Measurements from ENCODE around the gene UMODL1.

UMODL1 gene

GRCh38 chr21:42101246-42101645 lies 30.1 kb downstream of the UMODL1 start:
- Histone ChIP-seq H3K27me3 (ENCODE audit: insufficient read depth, low read length) (no peaks in the 10 kb centered on the region), H3K4me2 (ENCODE audit: low read length) (no peak overlapping the region), H4K8ac (ENCODE audit: low read depth, low read length) (no peak overlapping the region), H2AFZ (ENCODE audit: insufficient read depth, low read length, poor library complexity) (no peak overlapping the region), H3K4ac (ENCODE audit: low read depth, low read length) (no peak overlapping the region), H3K23ac (ENCODE audit: low read length) (no peak overlapping the region), H3K18ac (ENCODE audit: low read length) (no peak overlapping the region), H3K79me1 (ENCODE audit: low read length) (no peaks in the 10 kb centered on the region), H4K12ac (ENCODE audit: low read depth, low read length) (no peak overlapping the region), H2BK120ac (ENCODE audit: insufficient read depth, low read length, poor library complexity) (no peak overlapping the region), H3K79me2 (ENCODE audit: control insufficient read depth, insufficient read depth, low read length, poor library complexity) (no peaks in the 10 kb centered on the region), H2BK12ac (ENCODE audit: low read length) (no peak overlapping the region), H3K27ac (ENCODE audit: low read depth, low read length) (no peak overlapping the region), H4K91ac (ENCODE audit: low read depth, low read length) (no peak overlapping the region), H3K4me1 (ENCODE audit: control insufficient read depth in 1 of 2, insufficient read depth in 2 of 2, low read length in 2 of 2) (no peaks in the 10 kb centered on the region), H2AK5ac (ENCODE audit: low read length) (no peak overlapping the region), H3K9me3 (ENCODE audit: insufficient read depth, low read depth, low read length) (no peaks in the 10 kb centered on the region), H3K14ac (ENCODE audit: low read length) (no peak overlapping the region), H3K9ac (ENCODE audit: low read length) (no peak overlapping the region), H2BK5ac (ENCODE audit: low read depth, low read length, poor library complexity) (no peak overlapping the region), H3K4me3 (ENCODE audit: low read depth, low read length) (no peak overlapping the region), H3K36me3 (ENCODE audit: control insufficient read depth in 1 of 2, insufficient read depth in 2 of 2, low read length in 2 of 2) (no peaks in the 10 kb centered on the region)
- no CpG with 5 or more reads among the region's 14 CpGs for WGBS (ENCODE audit: extremely low coverage, insufficient coverage, insufficient read length)
- no peak for DNase-seq

DNA sequence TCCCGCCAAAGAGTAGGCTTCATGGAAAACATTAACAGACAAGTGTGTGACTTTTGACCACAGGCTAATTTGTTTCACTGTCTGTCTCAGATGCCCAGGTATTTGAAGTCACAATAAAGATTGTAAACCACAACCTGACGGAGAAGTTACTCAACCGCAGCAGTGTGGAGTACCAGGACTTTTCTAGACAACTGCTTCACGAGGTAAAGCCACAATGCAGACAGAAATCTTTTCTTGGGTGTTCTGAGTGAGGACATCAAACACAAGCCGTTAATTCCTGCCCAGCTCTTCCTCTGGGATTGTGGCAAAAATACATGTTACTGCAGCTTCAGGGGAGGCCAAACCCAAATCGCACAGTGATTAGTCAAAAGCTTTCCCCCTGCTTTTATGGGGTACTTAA lies 31.0 kb downstream of the UMODL1 start:
- Histone ChIP-seq H3K14ac (ENCODE audit: low read length) (no peak overlapping the region), H3K4me1 (ENCODE audit: control insufficient read depth in 1 of 2, insufficient read depth in 2 of 2, low read length in 2 of 2) (no peaks in the 10 kb centered on the region), H4K8ac (ENCODE audit: low read depth, low read length) (no peak overlapping the region), H3K4me3 (ENCODE audit: low read depth, low read length) (no peak overlapping the region), H3K18ac (ENCODE audit: low read length) (no peak overlapping the region), H3K4ac (ENCODE audit: low read depth, low read length) (no peak overlapping the region), H3K27ac (ENCODE audit: low read depth, low read length) (no peak overlapping the region), H2BK120ac (ENCODE audit: insufficient read depth, low read length, poor library complexity) (no peak overlapping the region), H3K79me1 (ENCODE audit: low read length) (no peaks in the 10 kb centered on the region), H3K79me2 (ENCODE audit: control insufficient read depth, insufficient read depth, low read length, poor library complexity) (no peaks in the 10 kb centered on the region), H3K4me2 (ENCODE audit: low read length) (no peak overlapping the region), H4K12ac (ENCODE audit: low read depth, low read length) (no peak overlapping the region), H3K23ac (ENCODE audit: low read length) (no peak overlapping the region), H2AK5ac (ENCODE audit: low read length) (no peak overlapping the region), H3K9ac (ENCODE audit: low read length) (no peak overlapping the region), H2BK5ac (ENCODE audit: low read depth, low read length, poor library complexity) (no peak overlapping the region), H3K9me3 (ENCODE audit: insufficient read depth, low read depth, low read length) (no peaks in the 10 kb centered on the region), H4K91ac (ENCODE audit: low read depth, low read length) (no peak overlapping the region), H3K36me3 (ENCODE audit: control insufficient read depth in 1 of 2, insufficient read depth in 2 of 2, low read length in 2 of 2) (no peaks in the 10 kb centered on the region), H2AFZ (ENCODE audit: insufficient read depth, low read length, poor library complexity) (no peak overlapping the region), H2BK12ac (ENCODE audit: low read length) (no peak overlapping the region), H3K27me3 (ENCODE audit: insufficient read depth, low read length) (no peaks in the 10 kb centered on the region)
- no peak for DNase-seq
- WGBS (ENCODE audit: extremely low coverage, insufficient coverage, insufficient read length), result no CpG with 5 or more reads among the region's 6 CpGs

DNA sequence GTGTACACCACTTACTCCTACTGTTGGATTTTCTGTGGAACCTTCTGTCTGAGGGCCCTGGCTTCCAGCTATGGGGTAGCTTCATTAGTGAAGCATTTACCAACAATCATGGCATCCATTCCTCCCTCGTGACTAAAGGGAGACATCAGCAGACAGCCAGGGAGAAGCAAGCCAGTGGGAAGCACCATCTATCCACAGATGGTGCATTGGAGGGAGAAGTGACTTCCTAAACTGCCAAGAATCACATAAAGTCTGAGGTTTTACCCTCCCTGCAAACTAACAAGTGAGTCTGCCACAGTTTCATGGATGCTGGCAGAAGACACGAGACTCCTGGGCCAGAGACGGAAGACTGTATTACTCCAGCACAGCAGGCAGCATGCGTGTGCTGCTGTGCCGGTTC lies 31.4 kb downstream of the UMODL1 start:
- Histone ChIP-seq H3K27me3 (ENCODE audit: insufficient read depth, low read length) (no peaks in the 10 kb centered on the region), H4K12ac (ENCODE audit: low read depth, low read length) (no peak overlapping the region), H3K4me1 (ENCODE audit: control insufficient read depth in 1 of 2, insufficient read depth in 2 of 2, low read length in 2 of 2) (no peaks in the 10 kb centered on the region), H3K79me2 (ENCODE audit: control insufficient read depth, insufficient read depth, low read length, poor library complexity) (no peaks in the 10 kb centered on the region), H3K23ac (ENCODE audit: low read length) (no peak overlapping the region), H2AK5ac (ENCODE audit: low read length) (no peak overlapping the region), H4K91ac (ENCODE audit: low read depth, low read length) (no peak overlapping the region), H2BK5ac (ENCODE audit: low read depth, low read length, poor library complexity) (no peak overlapping the region), H4K8ac (ENCODE audit: low read depth, low read length) (no peak overlapping the region), H3K27ac (ENCODE audit: low read depth, low read length) (no peak overlapping the region), H3K4ac (ENCODE audit: low read depth, low read length) (no peak overlapping the region), H3K36me3 (ENCODE audit: control insufficient read depth in 1 of 2, insufficient read depth in 2 of 2, low read length in 2 of 2) (no peaks in the 10 kb centered on the region), H3K4me3 (ENCODE audit: low read depth, low read length) (no peak overlapping the region), H3K79me1 (ENCODE audit: low read length) (no peaks in the 10 kb centered on the region), H2AFZ (ENCODE audit: insufficient read depth, low read length, poor library complexity) (no peak overlapping the region), H3K9me3 (ENCODE audit: insufficient read depth, low read depth, low read length) (no peaks in the 10 kb centered on the region), H3K18ac (ENCODE audit: low read length) (no peak overlapping the region), H3K9ac (ENCODE audit: low read length) (no peak overlapping the region), H3K4me2 (ENCODE audit: low read length) (no peak overlapping the region), H2BK120ac (ENCODE audit: insufficient read depth, low read length, poor library complexity) (no peak overlapping the region), H3K14ac (ENCODE audit: low read length) (no peak overlapping the region), H2BK12ac (ENCODE audit: low read length) (no peak overlapping the region)
- WGBS (ENCODE audit: extremely low coverage, insufficient coverage, insufficient read length), result no CpG with 5 or more reads among the region's 5 CpGs
- DNase-seq, result no peak

DNA sequence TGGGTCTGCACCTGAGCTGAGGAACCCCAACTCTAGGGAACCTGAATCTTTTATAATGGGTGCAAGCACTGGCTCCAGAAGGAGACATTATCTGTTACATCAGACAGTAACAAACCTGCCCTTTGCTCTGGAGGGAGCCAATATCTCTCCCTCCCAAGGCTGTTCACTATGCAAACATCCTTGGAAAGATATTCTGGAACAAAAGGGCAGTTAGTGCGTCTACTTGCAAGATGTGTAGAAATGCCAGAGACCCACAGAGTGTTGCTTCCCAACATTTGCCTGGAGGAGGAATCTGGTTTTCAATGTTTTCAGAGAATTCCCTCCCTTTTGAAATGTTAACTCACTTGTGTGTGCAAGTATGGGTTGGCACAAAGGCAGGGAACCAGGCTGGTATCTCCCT lies 31.9 kb downstream of the UMODL1 start:
- H3K9ac ChIP-seq (ENCODE audit: low read length), result no peak overlapping the region
- no peaks in the 10 kb centered on the region for H3K79me2 ChIP-seq (ENCODE audit: control insufficient read depth, insufficient read depth, low read length, poor library complexity)
- no peak overlapping the region for H2BK120ac ChIP-seq (ENCODE audit: insufficient read depth, low read length, poor library complexity)
- no peak overlapping the region for H2BK12ac ChIP-seq (ENCODE audit: low read length)
- H3K36me3 ChIP-seq (ENCODE audit: control insufficient read depth in 1 of 2, insufficient read depth in 2 of 2, low read length in 2 of 2), result no peaks in the 10 kb centered on the region
- H2AK5ac ChIP-seq (ENCODE audit: low read length), result no peak overlapping the region
- no peak overlapping the region for H4K91ac ChIP-seq (ENCODE audit: low read depth, low read length)
- DNase-seq, result no peak
- H3K79me1 ChIP-seq (ENCODE audit: low read length), result no peaks in the 10 kb centered on the region
- H3K23ac ChIP-seq (ENCODE audit: low read length), result no peak overlapping the region
- H3K27me3 ChIP-seq (ENCODE audit: insufficient read depth, low read length), result no peaks in the 10 kb centered on the region
- H3K4me1 ChIP-seq (ENCODE audit: control insufficient read depth in 1 of 2, insufficient read depth in 2 of 2, low read length in 2 of 2), result no peaks in the 10 kb centered on the region
- WGBS (ENCODE audit: extremely low coverage, insufficient coverage, insufficient read length), result no CpG with 5 or more reads among the region's 1 CpG
- H3K27ac ChIP-seq (ENCODE audit: low read depth, low read length), result no peak overlapping the region
- no peak overlapping the region for H2BK5ac ChIP-seq (ENCODE audit: low read depth, low read length, poor library complexity)
- H4K12ac ChIP-seq (ENCODE audit: low read depth, low read length), result no peak overlapping the region
- no peak overlapping the region for H3K4ac ChIP-seq (ENCODE audit: low read depth, low read length)
- H3K4me3 ChIP-seq (ENCODE audit: low read depth, low read length), result no peak overlapping the region
- H3K14ac ChIP-seq (ENCODE audit: low read length), result no peak overlapping the region
- no peak overlapping the region for H2AFZ ChIP-seq (ENCODE audit: insufficient read depth, low read length, poor library complexity)
- H3K4me2 ChIP-seq (ENCODE audit: low read length), result no peak overlapping the region
- H4K8ac ChIP-seq (ENCODE audit: low read depth, low read length), result no peak overlapping the region
- H3K18ac ChIP-seq (ENCODE audit: low read length), result no peak overlapping the region
- no peaks in the 10 kb centered on the region for H3K9me3 ChIP-seq (ENCODE audit: insufficient read depth, low read depth, low read length)

All from trophoblast cell (in vitro differentiated cells and primary cell).